GM18909 (cell line): ENCODE measurements around the gene ATP1B3.
"Not testable (repeated sequence)": the region's sequence is repeated elsewhere in the genome, so short reads cannot be mapped to it uniquely, and the experiment has no call there.

Source experiments
- ATAC-seq: cut with Tn5 transposase; IDR thresholded peaks from one replicate; pipeline ENCODE4 v1.9.1; 2021; ENCODE audit warnings: mild to moderate bottlenecking; ENCODE audit not compliant: unreplicated experiment, poor library complexity

Gene ATP1B3

GRCh38 chr3:141876381-141876890, at the start of gene ATP1B3:
ATP1B3 (plus strand) TSS chr3:141876643; CDS start chr3:141876802, 159 bp downstream.
- peak; percentile 86 for ATAC-seq

GRCh38 chr3:141828487-141828886, 48.0 kb upstream of the ATP1B3 start:
- ATAC-seq = no peak

DNA sequence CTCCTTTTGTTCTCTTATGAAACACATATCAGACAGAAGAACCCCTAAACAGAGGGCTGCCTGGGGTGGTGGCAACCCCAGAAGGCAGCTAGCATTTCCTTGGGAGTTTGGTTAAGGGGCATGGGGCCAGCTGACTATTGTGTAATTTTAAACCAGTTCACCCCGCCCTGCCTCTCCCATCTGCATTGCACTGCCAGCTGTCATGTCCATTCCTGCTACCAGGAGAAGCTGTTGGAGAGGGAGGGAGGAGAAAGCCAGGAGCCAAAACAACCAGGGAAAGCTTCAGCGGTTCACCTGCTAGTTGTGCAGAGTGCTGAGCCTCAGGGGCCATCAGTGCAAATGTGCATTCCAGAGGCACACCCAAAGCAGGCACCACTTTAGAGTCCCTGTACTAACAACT, 47.6 kb upstream of the ATP1B3 start:
- ATAC-seq = no peak

- ATAC-seq = no peak
Measured at GRCh38 chr3:141830508-141830907, 45.9 kb upstream of the ATP1B3 start.

GRCh38 chr3:141834292-141834691, 42.2 kb upstream of the ATP1B3 start:
- no peak for ATAC-seq

DNA sequence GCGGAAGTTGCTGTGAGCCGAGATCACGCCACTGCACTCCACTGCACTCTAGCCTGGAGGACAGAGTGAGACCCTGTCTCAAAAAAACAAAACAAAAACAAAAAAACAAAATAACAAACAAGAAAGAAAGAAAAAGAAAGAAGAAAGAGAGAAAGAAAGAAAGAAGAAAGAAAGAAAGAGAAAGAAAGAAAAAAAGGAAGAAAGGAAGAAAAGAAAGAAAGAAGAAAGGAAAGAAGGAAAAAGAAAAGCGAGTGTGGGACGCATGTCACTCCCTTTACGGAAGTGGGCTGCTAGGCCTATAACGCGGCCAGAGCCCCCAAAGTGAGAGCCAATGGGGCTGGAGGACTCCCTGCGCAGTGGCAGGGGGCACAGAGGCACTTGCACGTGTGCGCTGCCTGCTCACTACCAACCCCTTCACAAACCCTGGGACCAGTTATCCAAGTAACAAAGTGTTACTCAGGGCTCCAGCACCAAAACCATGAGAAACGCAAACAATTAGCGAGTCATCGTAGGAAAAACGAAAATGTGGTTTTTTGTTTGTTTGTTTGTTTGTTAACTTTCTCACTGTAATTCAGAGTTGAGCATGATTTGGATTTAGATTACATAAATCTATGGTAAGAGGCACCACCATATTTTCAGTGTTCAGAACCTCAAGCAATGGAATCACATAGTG, 40.8 kb upstream of the ATP1B3 start:
- ATAC-seq = no peak

- ATAC-seq = no peak
Measured at GRCh38 chr3:141839389-141839788, 37.1 kb upstream of the ATP1B3 start.

- no peak for ATAC-seq
Measured at GRCh38 chr3:141840737-141841544, 35.5 kb upstream of the ATP1B3 start.

DNA sequence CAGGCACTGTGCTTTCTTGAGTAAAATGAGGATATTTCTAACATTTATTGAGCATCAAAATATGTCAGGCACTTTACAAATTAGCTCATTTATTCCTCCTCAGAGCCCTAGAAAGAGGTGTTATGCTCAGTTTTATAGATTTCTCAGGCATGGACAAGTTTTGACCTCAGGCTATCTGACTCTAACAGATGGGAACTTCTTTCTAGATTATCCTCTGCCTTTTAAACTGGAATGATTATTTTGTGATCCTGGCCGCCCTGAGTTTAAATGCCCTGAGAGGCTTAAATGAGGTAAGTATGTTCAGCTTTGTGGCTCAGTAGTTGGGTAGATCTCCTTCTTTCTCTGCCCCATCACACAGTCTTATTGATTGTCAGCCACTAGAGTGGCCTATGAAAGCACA, 32.3 kb upstream of the ATP1B3 start:
- no peak for ATAC-seq

DNA sequence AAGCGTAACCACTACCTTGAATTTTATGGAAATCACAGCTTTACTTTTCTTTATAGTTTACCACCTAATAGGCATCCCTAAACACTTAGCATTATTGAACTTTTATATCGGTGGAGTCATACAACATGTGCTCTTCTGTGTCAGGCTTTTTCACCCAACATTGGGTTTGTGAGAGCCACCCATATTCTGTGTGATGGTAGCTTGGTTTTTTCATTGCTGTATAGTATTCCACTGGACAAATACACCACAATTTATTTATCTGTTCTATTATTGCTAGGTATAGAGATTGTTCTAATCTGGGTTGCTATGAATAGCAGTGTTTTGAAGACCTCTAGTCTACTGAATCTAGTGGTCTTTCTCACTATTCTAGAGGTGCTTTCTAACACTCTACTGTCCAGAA, 31.6 kb upstream of the ATP1B3 start:
- ATAC-seq = no peak

DNA sequence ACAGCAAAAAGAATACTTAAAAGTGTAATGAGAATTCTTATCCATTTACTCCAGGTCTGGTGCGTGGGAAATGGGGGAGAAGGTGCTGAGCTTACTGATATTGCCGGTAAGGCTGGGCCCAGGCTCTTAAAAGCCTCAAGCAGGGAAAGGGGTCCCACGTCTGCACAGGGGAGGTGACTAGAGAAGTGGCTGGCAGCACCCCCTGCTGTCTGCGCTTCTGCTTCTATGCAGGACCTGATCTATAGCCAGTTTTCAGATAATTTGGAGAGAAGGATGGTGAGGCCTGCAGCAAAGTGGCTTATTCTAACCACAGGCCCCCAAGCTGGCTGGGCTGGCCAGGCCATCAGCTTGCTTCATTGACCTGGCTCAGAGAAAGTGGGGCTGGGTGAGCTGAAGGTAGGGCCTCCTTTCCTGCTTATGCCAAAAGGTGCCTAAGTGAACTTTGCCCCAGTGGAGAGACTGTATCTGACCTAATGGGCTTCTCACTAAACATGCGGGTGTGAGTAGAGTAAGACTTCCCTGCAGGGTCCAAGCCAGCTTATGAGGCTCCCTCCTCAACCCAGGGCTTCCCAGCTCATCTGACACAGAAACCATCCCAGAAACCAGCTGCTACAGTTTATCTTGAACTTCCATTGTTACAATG, 30.9 kb upstream of the ATP1B3 start:
- ATAC-seq = no peak

GRCh38 chr3:141846050-141846433, 30.4 kb upstream of the ATP1B3 start:
- no peak for ATAC-seq

DNA sequence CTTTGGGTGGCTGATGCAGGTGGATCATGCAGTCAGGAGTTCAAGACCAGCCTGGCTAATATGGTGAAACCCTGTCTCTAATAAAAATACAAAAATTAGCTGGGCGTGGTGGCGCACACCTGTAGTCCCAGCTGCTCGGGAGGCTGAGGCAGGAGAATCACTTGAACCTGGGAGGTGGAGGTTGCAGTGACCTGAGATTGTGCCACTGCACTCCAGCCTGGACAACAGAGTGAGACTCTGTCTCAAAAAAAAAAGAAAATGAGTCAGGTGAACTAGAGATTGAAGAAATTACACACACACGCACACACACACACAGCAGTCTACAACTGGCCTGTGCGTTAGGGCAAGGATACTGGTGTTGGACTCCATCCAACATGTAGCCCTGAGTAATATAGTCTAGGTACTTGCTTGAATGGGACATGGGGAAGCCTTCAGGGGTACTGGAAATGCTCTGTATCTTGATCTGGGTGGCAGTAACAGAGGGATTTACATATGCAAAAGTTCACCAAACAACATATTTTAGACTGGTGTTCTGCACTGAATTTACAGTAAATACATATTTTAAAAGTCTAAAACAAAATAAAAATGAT, 28.2 kb upstream of the ATP1B3 start:
- ATAC-seq = not testable (repeated sequence)

- no peak for ATAC-seq
Measured at GRCh38 chr3:141849056-141849815, 27.2 kb upstream of the ATP1B3 start.

DNA sequence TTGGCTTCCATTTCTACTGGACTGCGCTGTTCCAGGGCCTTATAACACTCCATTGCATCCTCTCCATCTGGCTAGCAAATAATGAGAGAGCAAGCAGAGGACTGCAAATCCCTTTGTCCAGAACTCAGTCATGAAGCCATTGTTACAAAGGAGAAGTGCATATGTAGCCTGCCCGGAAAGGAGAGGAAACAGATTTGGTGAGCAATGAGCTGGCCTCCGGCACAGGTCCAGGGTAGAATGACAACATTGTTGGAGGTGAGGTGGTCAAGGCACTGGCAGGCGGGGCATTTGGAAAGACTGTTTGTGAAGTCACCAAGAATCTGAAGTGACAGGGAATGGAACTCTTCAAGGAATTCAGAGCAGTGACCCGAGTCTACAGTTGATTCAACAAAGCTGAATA, 25.0 kb upstream of the ATP1B3 start:
- no peak for ATAC-seq

DNA sequence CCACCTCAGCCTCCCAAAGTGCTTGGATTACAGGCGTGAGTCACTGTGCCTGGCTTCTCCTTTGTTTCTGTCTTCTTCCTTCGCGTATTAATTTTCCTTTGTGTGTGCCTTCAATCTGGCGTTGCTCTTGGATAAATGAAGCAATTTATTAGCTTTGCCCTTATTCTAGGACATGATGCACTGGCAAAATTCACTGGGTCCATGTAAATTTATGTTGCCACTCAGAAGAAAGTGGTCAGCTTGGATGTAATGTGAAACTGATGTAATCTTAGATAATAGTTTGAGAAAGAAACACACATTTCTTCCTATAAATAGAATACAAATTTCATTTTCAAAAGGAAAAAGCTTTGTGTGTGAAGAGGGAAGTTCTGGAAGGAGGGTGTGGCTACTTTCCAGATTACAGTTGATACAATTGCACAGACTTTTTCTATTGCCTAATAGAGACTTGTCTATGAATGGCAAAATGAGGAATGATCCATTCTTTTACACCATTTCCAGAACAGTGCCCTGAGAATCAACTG, 23.3 kb upstream of the ATP1B3 start:
- no peak for ATAC-seq

- no peak for ATAC-seq
Measured at GRCh38 chr3:141853629-141854168, 22.7 kb upstream of the ATP1B3 start.

DNA sequence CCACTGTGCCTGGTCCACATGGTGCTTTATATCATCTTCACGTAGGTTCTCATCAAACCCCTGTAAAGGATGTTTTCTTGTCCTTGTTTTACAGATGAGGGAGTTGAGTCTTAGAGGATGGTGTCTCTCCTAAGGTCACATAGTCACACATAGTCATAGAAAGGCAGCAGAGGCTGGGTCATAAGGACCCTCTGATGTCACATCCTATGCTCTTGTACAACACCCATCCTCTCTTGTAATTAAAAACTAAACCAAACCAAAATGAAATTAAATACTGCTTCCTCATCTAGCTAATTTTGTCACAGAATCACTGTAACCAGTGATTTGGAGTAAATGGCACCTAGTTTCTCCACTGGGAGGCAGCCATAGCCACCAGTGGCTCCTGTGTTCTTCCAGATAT, 21.8 kb upstream of the ATP1B3 start:
- no peak for ATAC-seq

GRCh38 chr3:141858312-141858711, 18.1 kb upstream of the ATP1B3 start:
- no peak for ATAC-seq

DNA sequence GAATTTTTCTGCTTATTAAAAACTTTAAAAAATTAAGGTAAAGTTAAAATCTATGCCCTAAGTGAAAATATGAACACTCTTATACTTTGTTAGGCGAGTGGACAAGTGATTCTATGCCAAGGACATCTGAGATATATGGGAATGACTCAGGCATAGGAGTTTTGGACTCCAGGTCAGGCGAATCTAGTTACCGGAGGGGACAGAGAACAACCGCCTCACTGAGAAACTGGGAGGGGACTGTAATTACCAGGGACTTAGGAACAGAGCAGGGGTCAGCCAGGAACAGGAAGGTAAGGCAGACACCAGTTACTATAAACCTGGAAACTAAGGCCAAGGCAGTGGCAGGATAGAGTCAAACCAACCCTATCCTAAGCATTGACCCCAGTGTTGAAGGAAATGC, 16.8 kb upstream of the ATP1B3 start:
- ATAC-seq = no peak
